HEK293 (cell line): ENCODE measurements around the gene FAM89B.
A peak's percentile ranks its signal among the peaks of the same experiment; 100 is the strongest.

ENCODE experiments used
- CTCF ChIA-PET: fragments of 350-600 bp; formaldehyde crosslinking; extraction: SDS; loops from one replicate; lab custom pipeline; 2021; ENCODE audit warnings: antibody characterized with exemption; lab: Yijun Ruan, JAX
- POLR2A ChIA-PET: fragments of 300-600 bp; formaldehyde crosslinking; extraction: SDS; loops from one replicate; lab custom pipeline; 2020; ENCODE audit warnings: antibody characterized with exemption, inconsistent platforms; lab: Yijun Ruan, JAX
- H3K27ac ChIP-seq: fragments of 200-500 bp; sonication (Bioruptor generic); 2 replicates; pipeline ENCODE4 v1.5.1; 2014; ENCODE audit warnings: low read depth, low read length, control low read depth, inconsistent platforms; ENCODE audit errors: extremely low read depth
- H3K36me3 ChIP-seq, 2 experiments: fragments of 200-500 bp in 1 of 2; sonication (Bioruptor generic) in 1 of 2; 1 replicate in 1 of 2; 2 replicates in 1 of 2; pipeline ENCODE4 v1.5.1; 2014 to 2017; ENCODE audit warnings: inconsistent platforms in 2 of 2, low read length in 2 of 2; ENCODE audit not compliant: control insufficient read depth in 2 of 2, insufficient read depth in 1 of 2
- H3K4me1 ChIP-seq: fragments of 200-500 bp; sonication (Bioruptor generic); 2 replicates; pipeline ENCODE4 v1.5.1; 2014; ENCODE audit warnings: mild to moderate bottlenecking, low read length, inconsistent platforms; ENCODE audit not compliant: control insufficient read depth, insufficient read depth
- H3K4me3 ChIP-seq: 2 replicates; pipeline ENCODE4 v1.5.1; 2011; ENCODE audit warnings: low read depth, mild to moderate bottlenecking, control low read depth, low read length, moderate library complexity
- H3K9me3 ChIP-seq: fragments of 200-500 bp; sonication (Bioruptor generic); 2 replicates; pipeline ENCODE4 v1.5.1; 2014; ENCODE audit warnings: low read depth, low read length, inconsistent platforms; ENCODE audit not compliant: control insufficient read depth, insufficient read depth
- BCL11B ChIP-seq: fragments of 450-650 bp; formaldehyde crosslinking; IDR thresholded peaks from 2 replicates; pipeline ENCODE4 v1.5.1; 2016; ENCODE audit warnings: low read depth, missing biosample characterization, missing genetic modification characterization
- BCL6B ChIP-seq: fragments of 450-650 bp; formaldehyde crosslinking; IDR thresholded peaks from 2 replicates; pipeline ENCODE4 v1.5.1; 2017; ENCODE audit warnings: missing biosample characterization, missing genetic modification characterization
- GLI2 ChIP-seq: fragments of 450-650 bp; formaldehyde crosslinking; IDR thresholded peaks from 2 replicates; pipeline ENCODE4; 2017; ENCODE audit warnings: missing biosample characterization, missing genetic modification characterization, low read depth, borderline replicate concordance
- GLIS1 ChIP-seq: fragments of 450-650 bp; formaldehyde crosslinking; IDR thresholded peaks from 2 replicates; pipeline ENCODE4 v1.5.1; 2016; ENCODE audit warnings: missing biosample characterization, missing genetic modification characterization
- GLIS2 ChIP-seq: fragments of 450-650 bp; formaldehyde crosslinking; IDR thresholded peaks from 2 replicates; pipeline ENCODE4 v1.5.1; 2016; ENCODE audit warnings: missing biosample characterization, missing genetic modification characterization
- KLF16 ChIP-seq: fragments of 450-650 bp; formaldehyde crosslinking; IDR thresholded peaks from 2 replicates; pipeline ENCODE4 v1.5.1; 2017; ENCODE audit warnings: missing biosample characterization, missing genetic modification characterization
- KLF8 ChIP-seq: fragments of 450-650 bp; formaldehyde crosslinking; IDR thresholded peaks from 2 replicates; pipeline ENCODE4 v1.5.1; 2016; ENCODE audit warnings: missing biosample characterization, missing genetic modification characterization
- PATZ1 ChIP-seq: fragments of 450-650 bp; formaldehyde crosslinking; IDR thresholded peaks from 2 replicates; pipeline ENCODE4 v1.5.1; 2016; ENCODE audit warnings: missing biosample characterization, missing genetic modification characterization
- SCRT2 ChIP-seq: fragments of 450-650 bp; formaldehyde crosslinking; IDR thresholded peaks from 2 replicates; pipeline ENCODE4 v1.5.1; 2016; ENCODE audit warnings: missing biosample characterization, missing genetic modification characterization
- SETDB1 ChIP-seq: IDR thresholded peaks from one replicate; pipeline ENCODE4 v1.6.1; 2017; ENCODE audit warnings: mild to moderate bottlenecking, low read length, moderate library complexity, mixed read lengths; ENCODE audit not compliant: insufficient read length
- SP2 ChIP-seq: fragments of 450-650 bp; formaldehyde crosslinking; IDR thresholded peaks from 2 replicates; pipeline ENCODE4 v1.5.1; 2016; ENCODE audit warnings: missing biosample characterization, missing genetic modification characterization
- ZBTB11 ChIP-seq: fragments of 450-650 bp; formaldehyde crosslinking; conservative IDR thresholded peaks from 2 replicates; pipeline ENCODE4 v1.5.1; 2016; ENCODE audit warnings: low read depth, missing biosample characterization, missing genetic modification characterization
- ZBTB17 ChIP-seq: fragments of 450-650 bp; formaldehyde crosslinking; IDR thresholded peaks from 2 replicates; pipeline ENCODE4 v1.5.1; 2016; ENCODE audit warnings: missing biosample characterization, missing genetic modification characterization
- ZBTB21 ChIP-seq: fragments of 450-650 bp; formaldehyde crosslinking; IDR thresholded peaks from 2 replicates; pipeline ENCODE4 v1.5.1; 2017; ENCODE audit warnings: missing biosample characterization, missing genetic modification characterization
- ZBTB26 ChIP-seq: fragments of 450-650 bp; formaldehyde crosslinking; optimal IDR thresholded peaks from 2 replicates; pipeline ENCODE3; 2016; ENCODE audit warnings: missing biosample characterization, mild to moderate bottlenecking, missing genetic modification characterization
- ZBTB8A ChIP-seq: fragments of 450-650 bp; formaldehyde crosslinking; IDR thresholded peaks from 2 replicates; pipeline ENCODE4 v1.5.1; 2016; ENCODE audit warnings: missing biosample characterization, missing genetic modification characterization
- ZNF292 ChIP-seq: fragments of 450-650 bp; formaldehyde crosslinking; IDR thresholded peaks from 2 replicates; pipeline ENCODE4 v1.5.1; 2016; ENCODE audit warnings: low read depth, missing biosample characterization, missing genetic modification characterization, borderline replicate concordance
- ZNF416 ChIP-seq: fragments of 450-650 bp; formaldehyde crosslinking; IDR thresholded peaks from 2 replicates; pipeline ENCODE4 v1.5.1; 2016; ENCODE audit warnings: missing biosample characterization, missing genetic modification characterization
- ZNF433 ChIP-seq: fragments of 450-650 bp; formaldehyde crosslinking; IDR thresholded peaks from 2 replicates; pipeline ENCODE4 v1.5.1; 2016; ENCODE audit warnings: missing biosample characterization, missing genetic modification characterization, low read depth
- ZNF548 ChIP-seq: fragments of 450-650 bp; formaldehyde crosslinking; IDR thresholded peaks from 2 replicates; pipeline ENCODE4 v1.5.1; 2016; ENCODE audit warnings: missing biosample characterization, missing genetic modification characterization
- ZNF600 ChIP-seq: fragments of 450-650 bp; formaldehyde crosslinking; IDR thresholded peaks from 2 replicates; pipeline ENCODE4 v1.5.1; 2016; ENCODE audit warnings: missing biosample characterization, missing genetic modification characterization
- ZNF654 ChIP-seq: fragments of 450-650 bp; formaldehyde crosslinking; IDR thresholded peaks from 2 replicates; pipeline ENCODE4 v1.5.1; 2016; ENCODE audit warnings: low read depth, missing biosample characterization, missing genetic modification characterization
- ZNF692 ChIP-seq: fragments of 450-650 bp; formaldehyde crosslinking; IDR thresholded peaks from 2 replicates; pipeline ENCODE4 v1.5.1; 2016; ENCODE audit warnings: missing biosample characterization, missing genetic modification characterization
- ZNF701 ChIP-seq: fragments of 450-650 bp; formaldehyde crosslinking; IDR thresholded peaks from 2 replicates; pipeline ENCODE4 v1.5.1; 2016; ENCODE audit warnings: missing biosample characterization, missing genetic modification characterization
- ZNF704 ChIP-seq: fragments of 450-650 bp; formaldehyde crosslinking; IDR thresholded peaks from 2 replicates; pipeline ENCODE4 v1.5.1; 2016; ENCODE audit warnings: missing biosample characterization, missing genetic modification characterization
- ZNF837 ChIP-seq: fragments of 450-650 bp; formaldehyde crosslinking; IDR thresholded peaks from 2 replicates; pipeline ENCODE4 v1.5.1; 2016; ENCODE audit warnings: missing biosample characterization, missing genetic modification characterization

The FAM89B gene

GRCh38 chr11:65615229-65615949 is 43.1 kb downstream of the FAM89B start, which contains the start of gene PCNX3:
PCNX3 (plus strand) TSS chr11:65615776; CDS start chr11:65616312, 536 bp downstream.
- Histone ChIP-seq H3K4me1 (no peaks in the 10 kb centered on the region), H3K9me3 (no peaks in the 10 kb centered on the region), H3K36me3 (peaks cover 0 to 61% of the 10 kb centered on the region in 2 experiments; a peak in 1 of 3 replicates), H3K27ac (peak within 1 kb of the TSS; percentile 79), H3K4me3 (peak within 1 kb of the TSS; percentile 91)
- POLR2A ChIA-PET = interaction anchor here (0.7 to 2.5 kb wide), 38 partner anchors 9 to 387 kb away, joined by 3 to 20 read pairs (median 6); partner anchors contain the start of genes BANF1, CCDC85B, CFL1 and EHBP1L1
- CTCF ChIA-PET = interaction anchor here (0.5 to 3.8 kb wide), 9 partner anchors 16 to 270 kb away, joined by 3 to 22 read pairs (median 4); partner anchors contain the start of gene MUS81
- TF ChIP-seq KLF16 (tag by site-specific recombination) = peak; percentile 65
- TF ChIP-seq SCRT2 (tag by site-specific recombination) = no peak
- peak; percentile 98 for TF ChIP-seq ZBTB21
- no peak for TF ChIP-seq GLI2 (tag by site-specific recombination)
- TF ChIP-seq ZBTB26 (tag by site-specific recombination) = peak; percentile 45
- peak; percentile 37; the same call in 1 of the 2 replicates for TF ChIP-seq GLIS2 (tag by site-specific recombination)
- TF ChIP-seq ZBTB8A (tag by site-specific recombination) = peak; percentile 20; the same call in 1 of the 2 replicates
- no peak for TF ChIP-seq ZNF433 (tag by site-specific recombination)
- no peak for TF ChIP-seq BCL6B (tag by site-specific recombination)
- TF ChIP-seq KLF8 (tag by site-specific recombination) = peak; percentile 64
- TF ChIP-seq ZBTB17 (tag by site-specific recombination) = peak; percentile 99
- TF ChIP-seq ZNF654 (tag by site-specific recombination) = no peak
- peak; percentile 89 for TF ChIP-seq ZBTB11 (tag by site-specific recombination)
- no peak for TF ChIP-seq ZNF701
- TF ChIP-seq ZNF600 (tag by site-specific recombination) = peak; percentile 84
- TF ChIP-seq ZNF692 = peak; percentile 73
- TF ChIP-seq ZNF548 (tag by site-specific recombination) = no peak
- 0 out of 2 replicates have a peak, but pooled peaks have one; percentile 11 for TF ChIP-seq PATZ1 (tag by site-specific recombination)
- TF ChIP-seq SP2 = peak; percentile 96
- peak; percentile 22; the same call in 1 of the 2 replicates for TF ChIP-seq GLIS1 (tag by site-specific recombination)
- no peak for TF ChIP-seq ZNF416 (tag by site-specific recombination)
- no peak for TF ChIP-seq ZNF292 (tag by site-specific recombination)
- no peak for TF ChIP-seq BCL11B
- TF ChIP-seq ZNF837 (tag by site-specific recombination) = no peak
- peak; percentile 71; the same call in 1 of the 2 replicates for TF ChIP-seq ZNF704 (tag by site-specific recombination)
- no peak for TF ChIP-seq SETDB1
